HG02885 (cell line): ENCODE data around the gene ZCCHC14.

Source experiments
- ATAC-seq: cut with Tn5 transposase; IDR thresholded peaks from one replicate; pipeline ENCODE4 v1.9.1; 2021; ENCODE audit warnings: mild to moderate bottlenecking; ENCODE audit not compliant: unreplicated experiment, poor library complexity

Gene ZCCHC14

DNA sequence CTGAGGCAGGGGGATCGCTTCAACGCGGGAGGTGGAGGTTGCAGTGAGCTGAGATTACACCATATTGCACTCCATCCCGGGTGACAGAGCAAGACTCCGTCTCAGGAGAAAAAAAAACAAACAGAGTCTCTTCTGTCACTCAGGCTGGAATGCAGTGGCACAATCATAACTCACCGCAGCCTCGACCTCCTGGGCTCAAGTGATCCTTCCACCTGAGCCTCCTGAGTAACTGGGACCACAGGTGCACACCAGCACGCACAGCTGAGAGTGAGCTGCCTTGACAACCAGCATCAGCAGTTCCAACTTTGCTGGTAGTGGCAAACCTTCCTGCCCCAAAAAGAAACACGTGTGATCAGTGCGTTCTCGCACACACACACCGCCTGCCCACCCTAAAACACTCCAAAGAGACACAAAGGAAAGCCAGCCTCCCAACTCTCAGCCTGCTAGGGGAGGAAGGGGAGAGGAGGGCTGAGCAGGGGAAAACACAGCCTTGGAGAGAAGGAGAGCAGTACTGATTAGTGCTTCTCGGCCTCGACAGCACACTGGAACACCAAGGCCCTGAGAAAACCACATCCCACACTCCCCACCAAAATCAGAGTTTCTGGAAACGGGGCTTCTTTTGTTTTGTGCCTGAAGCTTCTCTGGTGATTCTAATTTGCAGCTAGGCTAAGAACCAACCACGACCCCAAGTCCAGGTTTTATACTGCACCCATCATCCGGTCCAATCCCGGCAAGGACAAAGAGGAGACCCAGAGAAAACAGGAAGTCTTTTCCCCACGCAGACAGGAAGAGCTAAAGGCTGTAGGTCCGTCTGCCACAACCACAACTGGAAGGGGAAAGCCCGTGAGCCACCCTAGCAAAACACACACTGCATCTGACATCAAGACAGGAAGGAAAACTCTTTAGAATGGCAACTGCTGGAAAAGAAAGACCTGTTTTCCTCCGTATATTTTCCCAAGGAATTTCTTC, 28.8 kb downstream of the ZCCHC14 start:
- ATAC-seq: no peak

DNA sequence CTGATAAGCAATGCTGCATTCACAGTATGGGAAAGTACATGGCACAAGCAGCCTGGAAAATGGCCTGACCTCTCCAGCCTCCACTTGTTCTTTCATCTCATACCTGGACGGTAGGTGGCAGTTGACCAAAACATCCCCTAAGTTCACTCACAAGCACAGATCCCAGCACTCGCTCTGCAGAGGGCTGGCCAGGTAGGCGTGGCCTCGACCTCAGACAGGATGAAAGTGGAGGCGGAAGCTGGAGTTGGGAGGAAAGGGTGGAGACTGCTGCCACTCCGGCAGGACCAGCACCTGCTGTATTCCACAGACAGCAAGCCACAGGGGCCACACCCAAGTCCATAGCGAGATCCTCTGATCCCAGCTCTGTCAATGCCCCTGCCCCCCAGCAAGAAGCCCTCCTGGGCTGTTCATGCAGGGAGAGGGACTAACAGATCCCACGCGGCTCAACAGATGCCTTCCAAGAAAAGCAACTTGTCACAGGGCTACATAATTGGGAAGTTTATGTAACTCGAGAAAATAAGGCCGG, 31.3 kb downstream of the ZCCHC14 start:
- ATAC-seq: no peak

DNA sequence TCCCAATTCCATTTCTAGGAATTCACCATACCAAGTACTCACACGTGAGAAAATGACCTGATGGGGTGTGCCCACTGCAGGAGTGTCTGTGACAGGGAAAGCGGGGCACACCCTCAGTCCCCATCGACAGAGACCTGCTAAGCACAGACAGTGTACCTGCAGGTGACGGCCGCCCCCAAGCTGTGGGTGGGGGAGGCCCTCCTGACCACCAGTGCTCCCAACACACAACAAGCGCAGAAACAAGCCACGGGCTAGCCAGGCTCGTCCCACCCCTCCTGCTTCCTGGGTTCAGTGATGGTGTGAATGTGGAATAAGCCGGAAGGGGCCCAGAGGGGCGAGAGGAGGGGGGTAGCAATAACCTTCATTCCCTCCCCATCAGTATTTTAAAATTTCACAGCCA, 31.9 kb downstream of the ZCCHC14 start:
- ATAC-seq: no peak

DNA sequence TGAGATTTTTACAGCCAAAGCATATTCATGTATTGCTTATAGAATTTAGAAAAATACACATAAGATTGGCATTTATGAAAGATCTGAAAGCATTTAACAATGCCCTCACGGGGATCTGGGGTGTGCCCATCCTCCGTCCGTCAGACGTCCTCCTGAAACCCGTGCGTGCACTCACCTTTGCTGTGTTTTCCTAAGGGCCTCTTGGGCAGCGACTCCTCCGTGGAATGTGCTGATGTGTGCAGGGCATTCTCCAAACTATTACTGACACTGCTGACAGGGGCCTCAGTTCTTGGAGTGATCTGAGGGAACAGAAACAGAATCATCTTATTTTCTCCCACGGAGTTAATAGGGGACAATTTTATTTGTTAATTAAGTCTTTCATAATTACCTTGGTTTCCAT, 33.0 kb downstream of the ZCCHC14 start:
- no peak for ATAC-seq

- ATAC-seq: no peak
These were observed 33.8 kb downstream of the ZCCHC14 start for GRCh38 chr16:87459027-87459426.

DNA sequence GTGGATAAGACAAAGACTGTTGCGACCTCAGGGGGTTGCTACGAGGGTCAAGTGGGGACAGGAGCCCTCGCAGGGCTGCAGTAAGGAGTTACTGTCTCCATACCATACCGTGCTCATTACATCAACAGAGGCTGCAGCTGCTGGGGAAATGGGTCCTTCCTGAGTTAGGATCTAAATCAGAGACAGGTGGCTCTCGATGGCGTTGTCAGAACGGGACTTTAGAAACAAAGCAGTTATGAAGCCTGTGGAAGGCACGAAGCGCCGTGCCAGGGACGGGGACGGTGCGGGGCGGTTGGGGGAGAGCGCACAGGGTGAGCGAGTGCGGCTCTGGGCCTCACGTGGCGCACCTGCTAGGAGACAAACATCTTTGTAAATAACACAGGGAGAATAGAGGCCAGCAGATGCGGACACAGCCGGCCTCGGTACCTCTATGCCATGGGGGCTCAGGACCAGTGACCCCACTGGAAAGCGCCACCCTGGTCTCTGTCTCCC, 34.4 kb downstream of the ZCCHC14 start:
- no peak for ATAC-seq

DNA sequence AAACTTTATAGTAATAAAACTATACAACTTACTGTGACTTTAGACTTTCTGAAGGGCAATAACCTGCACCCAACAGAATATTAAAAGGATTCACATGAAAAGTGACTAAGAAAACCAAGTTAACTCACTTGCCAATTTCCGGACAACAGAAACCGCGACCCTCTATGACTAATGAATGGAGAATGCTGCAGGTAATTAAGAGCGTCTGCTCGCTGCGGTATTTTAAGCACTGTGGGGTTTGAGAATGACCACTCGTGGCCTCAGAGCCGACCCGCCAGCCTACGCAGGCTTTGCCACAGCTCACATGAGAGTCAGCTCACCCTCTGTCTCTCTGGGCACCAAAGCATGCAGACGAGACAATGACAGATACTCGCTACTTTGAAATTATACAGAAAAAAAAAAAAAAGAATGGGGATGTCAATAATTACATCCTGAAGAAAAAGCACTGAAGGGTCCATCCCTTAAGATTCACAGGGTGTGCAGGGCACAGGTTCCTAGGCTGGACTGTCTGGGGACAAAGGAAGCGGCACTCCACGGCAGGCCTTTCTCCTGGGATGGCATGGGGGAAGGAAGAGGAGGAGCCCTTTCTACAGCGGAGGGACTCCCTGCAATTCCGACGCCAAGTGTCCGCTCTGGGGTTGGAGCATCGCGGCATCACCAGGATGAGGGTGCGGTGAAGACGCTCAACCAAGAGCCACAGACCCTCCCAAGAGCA, 35.0 kb downstream of the ZCCHC14 start:
- no peak for ATAC-seq

DNA sequence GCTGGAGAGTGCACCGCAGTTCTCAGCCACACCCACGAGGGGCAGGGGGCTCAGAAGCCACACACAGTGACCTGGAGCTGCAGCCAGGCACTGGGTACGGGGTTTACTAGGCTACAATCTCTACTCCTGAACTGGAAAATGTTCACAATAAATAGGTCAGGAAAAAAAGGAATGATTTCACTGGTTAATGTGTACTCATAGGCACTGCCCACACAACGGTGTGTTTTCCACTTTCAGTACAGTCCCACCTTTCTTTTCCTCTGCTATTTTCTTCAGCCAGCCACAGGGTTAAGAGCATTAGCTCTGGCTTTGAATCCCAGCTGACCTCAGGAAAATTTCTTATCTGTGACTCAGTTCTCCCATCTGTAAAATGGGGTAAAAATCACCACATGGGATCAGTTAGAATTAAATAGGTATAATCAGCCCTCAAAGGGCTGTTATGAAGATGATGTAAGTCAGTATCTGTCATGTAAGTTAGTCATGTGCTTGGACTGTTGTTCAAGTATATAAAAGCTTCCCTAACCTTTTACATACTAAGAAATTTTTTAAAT, 35.7 kb downstream of the ZCCHC14 start:
- no peak for ATAC-seq

GRCh38 chr16:87454391-87454790, 38.4 kb downstream of the ZCCHC14 start:
- ATAC-seq: no peak

DNA sequence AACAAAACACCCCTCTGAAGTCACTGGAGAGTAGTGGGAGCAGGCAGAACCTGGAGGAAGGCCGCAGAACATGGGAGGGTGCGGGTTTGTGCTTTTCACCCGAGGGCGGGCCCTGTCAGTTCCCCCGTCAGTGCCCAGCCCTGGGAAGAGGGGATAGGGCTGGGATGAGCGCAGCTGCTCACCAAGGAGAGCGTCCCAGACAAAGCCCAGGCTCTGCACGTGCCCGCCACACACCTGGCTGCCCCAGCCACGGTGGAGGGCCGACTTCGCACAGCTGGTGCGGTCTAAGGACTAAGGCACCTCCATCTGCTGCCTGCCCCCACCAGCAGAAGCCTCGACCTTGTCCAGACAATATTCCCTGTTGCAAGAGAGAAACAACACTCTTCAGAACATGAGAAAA, 39.5 kb downstream of the ZCCHC14 start:
- no peak for ATAC-seq

DNA sequence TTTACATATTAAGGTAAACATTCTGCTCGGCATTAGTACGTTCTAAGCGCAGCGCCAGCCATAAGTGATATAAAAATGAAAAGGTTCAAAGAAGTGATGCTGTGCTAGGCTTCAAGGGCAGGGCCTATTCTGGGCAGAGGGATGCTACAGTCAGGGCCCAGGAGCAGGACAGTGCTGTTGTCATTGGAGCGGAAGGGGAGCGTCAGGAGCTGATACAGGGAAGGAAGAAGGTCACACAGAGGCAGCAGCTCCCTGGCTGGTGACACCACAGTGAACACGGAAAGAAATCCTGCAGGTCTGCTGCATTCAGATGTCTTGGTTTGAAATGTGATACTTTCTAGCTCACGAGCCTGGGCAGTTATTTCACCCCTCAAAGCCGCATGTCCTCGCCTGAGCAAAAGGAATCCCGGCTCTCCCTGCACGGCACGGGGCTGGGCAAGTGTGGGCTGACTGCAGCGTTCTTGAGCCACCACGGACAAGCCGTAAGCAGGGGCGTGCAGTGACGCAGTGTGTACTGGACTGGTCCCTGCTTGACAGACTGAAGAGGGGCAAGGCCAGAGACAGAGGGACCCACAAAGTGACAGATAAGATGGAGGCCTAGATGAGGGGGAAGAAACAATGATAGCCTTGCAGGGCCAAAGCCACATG, 41.1 kb downstream of the ZCCHC14 start:
- ATAC-seq: no peak

DNA sequence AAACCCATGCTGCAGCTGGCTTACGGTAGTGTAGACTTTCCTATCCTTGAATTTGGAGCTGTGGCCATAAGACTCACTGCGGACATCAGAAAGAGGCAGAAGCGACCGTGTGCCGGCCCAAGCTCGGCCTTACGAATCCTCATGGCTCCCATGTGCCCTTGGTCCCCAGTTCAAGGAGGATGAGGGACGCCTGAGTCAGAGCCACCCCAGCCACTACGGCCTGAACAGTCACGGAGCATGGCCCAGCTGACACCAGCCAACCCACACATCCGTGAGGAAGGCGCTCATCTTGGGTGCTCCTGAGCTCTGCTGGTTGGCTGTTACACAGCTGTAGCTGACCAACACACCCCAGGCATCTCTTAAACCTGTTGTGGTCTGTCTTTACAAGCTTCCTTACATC, 44.0 kb downstream of the ZCCHC14 start:
- no peak for ATAC-seq

DNA sequence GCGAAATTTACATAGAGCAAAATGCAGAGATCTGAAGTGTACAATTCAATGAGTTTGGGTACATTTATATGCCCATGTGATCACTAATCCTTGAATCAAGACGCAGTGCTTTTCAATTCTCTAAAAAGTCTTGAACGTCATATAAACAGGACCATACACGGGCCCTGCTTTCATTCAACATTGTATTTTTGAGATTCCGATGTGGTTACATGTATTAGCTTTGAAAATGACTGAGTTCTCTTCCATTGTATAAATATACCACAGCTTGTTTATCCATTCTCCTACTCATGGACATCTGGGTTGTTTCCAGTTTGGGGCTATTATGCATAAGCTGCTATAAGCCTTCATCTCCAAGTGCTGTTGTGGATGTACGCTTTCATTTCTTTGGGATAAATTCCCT, 45.5 kb downstream of the ZCCHC14 start:
- ATAC-seq: no peak

DNA sequence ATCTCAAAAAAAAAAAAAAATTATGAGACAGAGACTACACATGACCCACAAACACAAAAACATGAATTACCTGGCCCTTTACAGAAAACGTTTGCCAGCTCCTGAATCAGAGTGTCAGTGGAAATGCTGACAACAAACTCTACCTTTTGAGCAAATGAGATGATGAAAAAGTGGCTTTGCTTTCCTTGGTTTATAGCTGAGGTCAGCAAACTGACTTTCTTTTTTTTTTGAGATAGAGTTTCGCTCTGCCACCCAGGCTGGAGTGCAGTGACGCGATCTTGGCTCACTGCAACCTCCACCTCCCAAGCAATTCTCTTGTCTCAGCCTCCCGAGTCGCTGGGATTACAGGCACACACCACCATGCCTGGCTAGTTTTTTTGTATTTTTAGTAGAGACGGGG, 46.3 kb downstream of the ZCCHC14 start:
- ATAC-seq: no peak

- ATAC-seq: no peak
These were observed 47.3 kb downstream of the ZCCHC14 start for GRCh38 chr16:87445486-87445885.

- no peak for ATAC-seq
These were observed 48.9 kb downstream of the ZCCHC14 start for GRCh38 chr16:87443964-87444363.

DNA sequence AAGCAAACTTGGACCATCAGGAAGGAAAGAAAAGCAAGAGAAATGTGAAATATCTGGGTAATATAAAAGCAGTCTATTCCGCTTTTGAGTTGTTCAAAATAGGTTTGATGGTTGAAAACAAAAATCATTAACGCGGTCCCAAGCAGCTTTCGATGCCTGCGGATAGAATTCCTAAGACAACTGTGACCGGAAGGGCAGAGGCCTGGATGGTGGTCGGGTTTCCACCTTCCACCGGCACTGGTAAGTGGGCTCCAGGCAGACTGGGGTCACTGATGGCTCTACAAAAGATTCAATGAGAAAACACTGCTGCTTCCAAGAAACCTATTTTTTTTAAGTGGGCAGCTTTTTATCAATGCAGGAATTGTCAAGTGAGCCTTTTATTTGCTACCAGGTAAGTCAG, 49.8 kb downstream of the ZCCHC14 start:
- no peak for ATAC-seq

DNA sequence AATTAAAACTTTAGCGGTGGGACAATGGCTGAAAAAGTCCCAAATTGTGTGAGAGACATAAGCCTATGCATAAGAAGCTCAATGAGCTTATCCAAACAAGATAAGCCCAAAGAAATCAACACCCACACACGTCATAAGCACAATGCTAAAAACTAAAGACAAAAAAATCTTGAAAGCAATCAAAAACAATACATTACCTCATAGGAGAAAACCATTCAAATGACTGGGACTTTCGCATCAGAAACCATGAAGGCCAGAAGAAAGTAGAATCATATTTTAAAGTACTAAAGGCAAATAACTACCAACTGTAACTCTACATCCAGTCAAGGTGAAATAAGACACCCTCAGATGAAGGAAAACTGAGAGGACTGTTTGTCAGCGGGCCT, 50.2 kb downstream of the ZCCHC14 start:
- no peak for ATAC-seq

DNA sequence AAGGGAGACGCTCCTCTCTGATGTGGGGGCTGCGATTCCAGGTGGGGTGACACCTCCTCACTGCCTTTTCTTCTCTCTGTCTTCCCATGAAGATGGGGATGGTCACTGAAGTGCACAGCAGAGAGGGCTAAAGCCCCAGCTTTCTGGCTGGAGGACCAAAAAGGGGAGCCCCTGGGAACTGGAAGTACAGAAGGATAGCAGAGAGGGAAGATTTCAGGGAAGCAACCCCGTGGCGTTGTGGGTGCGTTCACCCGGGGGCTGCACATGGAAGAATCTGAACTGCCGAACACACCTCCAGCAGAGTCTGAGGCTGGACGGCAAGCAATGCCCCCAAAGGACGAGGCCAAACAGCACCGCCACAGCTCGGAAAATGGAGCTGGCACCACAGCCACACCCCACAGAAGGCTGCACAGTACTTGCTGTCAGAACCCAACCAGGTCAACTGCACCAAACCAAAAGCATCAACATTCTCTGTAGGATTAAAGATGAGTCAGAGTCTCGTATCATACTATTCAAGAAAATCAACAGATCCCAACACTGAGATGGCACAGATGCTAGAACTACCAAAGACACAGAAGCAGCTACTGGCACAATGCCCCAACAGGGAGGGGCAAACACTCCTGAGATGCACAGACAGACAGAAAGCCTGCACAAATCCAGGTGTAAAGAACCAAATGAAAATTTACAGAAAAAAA, 50.8 kb downstream of the ZCCHC14 start:
- ATAC-seq: no peak

DNA sequence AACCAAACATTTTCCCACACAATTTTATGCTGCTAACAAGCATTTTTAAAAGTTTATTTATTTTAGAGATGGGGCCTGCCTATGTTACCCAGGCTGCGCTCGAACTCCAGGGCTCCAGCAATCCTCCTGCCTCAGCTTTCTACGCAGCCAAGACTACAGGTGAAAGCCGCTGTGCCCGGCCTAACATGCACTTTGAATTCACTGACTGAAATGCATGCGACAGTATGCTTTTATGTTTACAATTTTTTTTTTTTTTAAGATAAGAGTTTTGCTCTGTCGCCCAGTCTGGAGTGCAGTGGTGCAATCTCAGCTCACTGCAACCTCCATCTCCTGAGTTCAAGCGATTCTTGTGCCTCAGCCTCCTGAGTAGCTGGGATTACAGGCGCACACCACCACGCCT, 52.9 kb downstream of the ZCCHC14 start:
- ATAC-seq: no peak
